Brain microvascular endothelial cell (primary cell): Measurements from ENCODE around the gene SAFB.
A peak's percentile ranks its signal among the peaks of the same experiment; 100 is the strongest.

ENCODE experiments used
- DNase-seq: peaks from one replicate; pipeline ENCODE4 v3.0.0-alpha.2; 2020
- H3K27ac ChIP-seq: fragments of 250-450 bp; sonication (Bioruptor Pico); 2 replicates; pipeline ENCODE4 v1.5.1; 2020; ENCODE audit warnings: mild to moderate bottlenecking, moderate library complexity
- H3K27me3 ChIP-seq: fragments of 250-450 bp; sonication (Bioruptor Pico); replicated peaks from 2 replicates; pipeline ENCODE4 v1.5.1; 2020; ENCODE audit warnings: mild to moderate bottlenecking
- H3K36me3 ChIP-seq: fragments of 250-450 bp; sonication (Bioruptor Pico); replicated peaks from 2 replicates; pipeline ENCODE4 v1.5.1; 2020; ENCODE audit warnings: mild to moderate bottlenecking
- H3K4me3 ChIP-seq: 2 replicates; pipeline ENCODE4 v1.5.1; 2011; ENCODE audit warnings: low read depth, mild to moderate bottlenecking, control low read depth, low read length, moderate library complexity
- in situ Hi-C: cut with HindIII; loops from 2 replicates; pipeline ENCODE4 v1.10.0; 2017; ENCODE audit warnings: low sequenced_read_pairs, low pct_ligation_motif_present
- TF ChIP-seq, protein P1 (sequence below): IDR thresholded peaks from 2 replicates; pipeline ENCODE4 v1.5.1; 2011; ENCODE audit warnings: low read depth, mild to moderate bottlenecking, moderate library complexity, low read length, control low read depth, inconsistent platforms; ENCODE audit errors: missing control alignments

The SAFB gene

DNA sequence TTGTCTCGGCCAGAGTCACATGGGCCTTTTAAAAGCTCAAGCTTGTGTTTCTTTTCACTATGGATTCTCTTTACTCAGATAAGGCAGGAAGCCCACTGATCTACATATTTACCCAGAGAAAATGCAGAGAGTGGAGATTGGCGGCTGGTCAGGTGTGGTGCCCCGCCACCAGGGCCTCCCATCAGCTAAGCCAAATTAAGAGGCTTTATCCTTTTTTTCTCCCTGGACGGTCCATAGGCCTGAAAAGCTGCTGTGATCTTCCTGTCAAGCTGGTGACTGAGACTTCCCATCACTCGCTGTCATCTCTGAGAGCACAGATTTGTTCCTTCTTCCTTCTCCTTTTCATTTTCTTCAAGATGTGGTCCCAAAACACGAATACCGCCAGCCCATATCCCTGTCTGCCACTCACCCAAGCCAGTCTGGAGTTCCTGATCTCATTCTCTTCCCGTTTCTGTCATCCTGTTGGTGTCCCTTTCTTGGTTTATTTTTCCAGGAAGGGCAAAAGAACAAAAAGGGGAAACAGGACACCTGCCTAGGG lies 1.9 kb downstream of the SAFB start:
- no peak for DNase-seq
- Histone ChIP-seq H3K36me3 (peaks cover 49% of the 10 kb centered on the region), H3K4me3 (peak overlapping the region; percentile 99), H3K27ac (no peak overlapping the region), H3K27me3 (no peaks in the 10 kb centered on the region)
- in situ Hi-C loops: no loop called here
- TF ChIP-seq, protein P1, sequence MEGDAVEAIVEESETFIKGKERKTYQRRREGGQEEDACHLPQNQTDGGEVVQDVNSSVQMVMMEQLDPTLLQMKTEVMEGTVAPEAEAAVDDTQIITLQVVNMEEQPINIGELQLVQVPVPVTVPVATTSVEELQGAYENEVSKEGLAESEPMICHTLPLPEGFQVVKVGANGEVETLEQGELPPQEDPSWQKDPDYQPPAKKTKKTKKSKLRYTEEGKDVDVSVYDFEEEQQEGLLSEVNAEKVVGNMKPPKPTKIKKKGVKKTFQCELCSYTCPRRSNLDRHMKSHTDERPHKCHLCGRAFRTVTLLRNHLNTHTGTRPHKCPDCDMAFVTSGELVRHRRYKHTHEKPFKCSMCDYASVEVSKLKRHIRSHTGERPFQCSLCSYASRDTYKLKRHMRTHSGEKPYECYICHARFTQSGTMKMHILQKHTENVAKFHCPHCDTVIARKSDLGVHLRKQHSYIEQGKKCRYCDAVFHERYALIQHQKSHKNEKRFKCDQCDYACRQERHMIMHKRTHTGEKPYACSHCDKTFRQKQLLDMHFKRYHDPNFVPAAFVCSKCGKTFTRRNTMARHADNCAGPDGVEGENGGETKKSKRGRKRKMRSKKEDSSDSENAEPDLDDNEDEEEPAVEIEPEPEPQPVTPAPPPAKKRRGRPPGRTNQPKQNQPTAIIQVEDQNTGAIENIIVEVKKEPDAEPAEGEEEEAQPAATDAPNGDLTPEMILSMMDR: no peak

DNA sequence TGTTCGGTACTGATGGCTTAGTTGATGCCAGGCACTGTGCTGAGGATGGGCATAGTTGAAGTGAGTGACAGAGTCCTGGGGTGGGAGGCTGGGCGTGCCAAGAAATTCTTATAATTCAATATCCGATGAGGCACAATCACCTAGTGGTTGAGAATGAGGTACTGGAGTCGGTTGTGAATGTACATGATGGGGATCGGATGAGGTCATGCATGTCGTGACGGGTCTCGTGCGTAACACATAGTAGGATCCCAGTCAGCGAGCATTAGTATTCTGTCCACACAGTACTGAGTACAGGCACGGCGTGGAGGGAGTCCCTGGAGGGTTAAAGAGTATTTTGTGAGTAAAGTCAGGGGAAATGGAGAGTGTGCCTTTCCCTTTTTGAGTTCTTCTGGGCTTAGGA lies 2.8 kb downstream of the SAFB start:
- Histone ChIP-seq H3K27ac (no peak overlapping the region), H3K4me3 (no peak overlapping the region), H3K36me3 (peaks cover 51% of the 10 kb centered on the region), H3K27me3 (no peaks in the 10 kb centered on the region)
- no peak for DNase-seq
- in situ Hi-C loops: no loop called here
- TF ChIP-seq, protein P1: no peak

DNA sequence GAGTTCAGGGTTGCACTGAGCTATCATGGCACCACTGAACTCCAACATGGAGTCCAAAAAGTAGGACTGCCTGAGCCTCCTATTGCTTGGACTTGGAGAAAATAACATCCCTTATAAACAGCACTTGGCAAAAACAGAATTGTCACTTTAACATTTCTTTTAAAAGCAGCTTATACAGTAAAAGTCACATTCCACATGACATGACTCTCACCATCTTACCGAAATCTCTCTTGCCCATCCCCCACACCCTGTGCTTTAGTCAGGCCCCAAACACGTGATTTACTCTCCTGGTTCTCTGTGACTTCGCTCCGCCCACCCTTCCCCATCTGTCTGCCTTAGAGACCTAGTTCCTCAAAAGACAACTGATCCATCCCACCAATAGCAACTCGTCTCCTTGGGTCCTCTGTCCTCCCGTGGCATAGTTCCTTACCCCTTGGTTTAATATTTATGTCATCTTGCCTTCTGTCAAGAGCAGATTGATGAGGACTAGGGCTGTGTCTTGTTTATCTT lies 4.6 kb downstream of the SAFB start:
- TF ChIP-seq, protein P1: no peak
- in situ Hi-C loops: no loop called here
- H3K27ac ChIP-seq: no peak overlapping the region
- H3K4me3 ChIP-seq: no peak overlapping the region
- DNase-seq: peak; percentile 27
- H3K36me3 ChIP-seq: peaks cover 46% of the 10 kb centered on the region
- H3K27me3 ChIP-seq: no peaks in the 10 kb centered on the region

DNA sequence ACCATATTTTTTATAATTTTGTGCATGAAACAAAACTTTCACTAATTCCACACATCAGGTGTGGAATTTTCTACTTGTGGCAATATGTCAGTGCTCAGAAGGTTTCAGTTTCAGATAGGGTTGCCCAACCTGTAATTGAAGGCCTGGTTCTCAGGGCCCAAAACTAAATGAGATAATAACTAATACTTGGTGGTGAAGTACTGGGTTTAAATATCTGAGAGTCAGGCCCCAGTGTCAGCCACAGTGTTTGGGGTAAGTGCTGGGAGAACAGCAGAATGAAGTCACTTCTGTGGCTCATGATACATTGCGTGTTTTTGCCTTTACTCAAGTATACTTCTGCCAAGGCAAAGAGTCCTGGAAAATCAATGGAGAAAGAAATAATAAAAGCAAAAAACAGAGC lies 5.6 kb downstream of the SAFB start:
- no peak for DNase-seq
- in situ Hi-C loops: no loop called here
- Histone ChIP-seq H3K27ac (no peak overlapping the region), H3K36me3 (peaks cover 46% of the 10 kb centered on the region), H3K4me3 (no peak overlapping the region), H3K27me3 (no peaks in the 10 kb centered on the region)
- TF ChIP-seq, protein P1: no peak

DNA sequence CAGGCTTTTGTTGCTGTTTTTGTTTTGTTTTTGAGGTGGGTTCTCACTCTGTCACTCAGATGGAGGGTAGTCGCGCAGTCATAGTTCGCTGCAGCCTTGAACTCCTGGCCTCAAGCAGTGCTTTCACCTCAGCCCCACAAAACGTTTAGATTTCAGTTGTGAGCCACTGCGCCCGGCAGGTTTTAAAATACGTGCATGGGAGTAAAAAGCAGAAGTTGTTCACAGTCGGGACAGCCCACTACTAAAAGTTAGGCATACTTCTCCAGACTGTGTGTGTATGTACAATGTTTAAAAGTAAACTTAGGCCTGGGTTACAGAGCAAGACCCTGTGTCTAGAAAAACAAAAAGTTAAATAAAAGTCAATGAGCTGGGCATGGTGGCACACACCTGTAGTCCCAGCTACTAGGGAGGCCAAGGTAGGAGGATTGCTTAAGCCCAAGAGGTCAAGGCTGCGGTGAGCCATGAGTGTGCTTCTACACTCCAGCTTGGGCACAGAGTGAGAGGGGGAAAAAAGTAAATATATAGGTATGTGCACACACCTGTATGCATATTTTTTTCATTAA lies 6.1 kb downstream of the SAFB start:
- peaks cover 46% of the 10 kb centered on the region for H3K36me3 ChIP-seq
- DNase-seq: no peak

More for the DNA sequence above, 6.1 kb downstream of the SAFB start:
- TF ChIP-seq, protein P1: no peak
- no peak overlapping the region for H3K4me3 ChIP-seq
- no peaks in the 10 kb centered on the region for H3K27me3 ChIP-seq
- in situ Hi-C loops: no loop called here
- H3K27ac ChIP-seq: no peak overlapping the region
